Smooth muscle cell (in vitro differentiated cells): ENCODE measurements around the gene UBR2. TPM values are rescaled to one million over a fixed set of nuclear protein-coding genes. Genes with fewer than 3 reads are reported as not detected.

Experiments
- DNase-seq: peaks from one replicate; lab custom pipeline; 2025; ENCODE audit not compliant: unreplicated experiment; lab: John Stamatoyannopoulos, UW
- H2AFZ ChIP-seq: fragments of 200-600 bp; sonication (generic); 2 replicates; pipeline ENCODE4 v1.6.0; 2016; ENCODE audit warnings: antibody characterized with exemption, low read depth, mild to moderate bottlenecking
- H3F3A ChIP-seq: fragments of 200-600 bp; sonication (generic); 2 replicates; pipeline ENCODE4 v1.6.0; 2017; ENCODE audit warnings: antibody characterized with exemption, low read depth
- H3K27ac ChIP-seq: fragments of 200-600 bp; sonication (generic); 2 replicates; pipeline ENCODE4 v1.5.1; 2016; ENCODE audit warnings: low read depth, mild to moderate bottlenecking
- H3K27me3 ChIP-seq: fragments of 200-600 bp; sonication (generic); 2 replicates; pipeline ENCODE4 v1.6.1; 2016; ENCODE audit warnings: low read depth, mild to moderate bottlenecking
- H3K36me3 ChIP-seq: fragments of 200-600 bp; sonication (generic); 2 replicates; pipeline ENCODE4 v1.5.1; 2016; ENCODE audit warnings: low read depth
- H3K4me1 ChIP-seq: fragments of 200-600 bp; sonication (generic); 2 replicates; pipeline ENCODE4 v1.5.1; 2016; ENCODE audit warnings: low read depth
- H3K4me2 ChIP-seq: fragments of 200-600 bp; sonication (generic); 2 replicates; pipeline ENCODE4 v1.6.0; 2016; ENCODE audit warnings: mild to moderate bottlenecking
- H3K4me3 ChIP-seq: fragments of 200-600 bp; sonication (generic); 2 replicates; pipeline ENCODE4 v1.5.1; 2016; ENCODE audit warnings: mild to moderate bottlenecking
- H3K79me2 ChIP-seq: fragments of 200-600 bp; sonication (generic); 2 replicates; pipeline ENCODE4 v1.6.0; 2016; ENCODE audit warnings: low read depth, mild to moderate bottlenecking
- H3K9ac ChIP-seq: fragments of 200-600 bp; sonication (generic); 2 replicates; pipeline ENCODE4 v1.6.0; 2016; ENCODE audit warnings: low read depth
- H3K9me3 ChIP-seq: fragments of 200-600 bp; sonication (generic); replicated peaks from 2 replicates; pipeline ENCODE4 v1.5.1; 2016; ENCODE audit warnings: low read depth
- H4K20me1 ChIP-seq: fragments of 200-600 bp; sonication (generic); 2 replicates; pipeline ENCODE4 v1.6.0; 2016; ENCODE audit warnings: low read depth
- WGBS: methylation state at CpG from one replicate; pipeline ENCODE4 v1.1.7; 2016; ENCODE audit warnings: low lambda C conversion rate; 5-methylcytosine and 5-hydroxymethylcytosine counted together
- polyA plus RNA-seq: library from polyadenylated mRNA; unstranded; fragments of >200 nt; fragmentation: Nextera tagmentation; extraction: Ambion mirVana; gene quantifications from 2 replicates; pipeline ENCODE4 v1.2.1, GENCODE V29; 2016
- total RNA-seq: library from RNA; depleted of rRNA; stranded (reverse); fragments of >200 nt; gene quantifications from 2 replicates; pipeline ENCODE4 v1.2.3, GENCODE V29; 2014
- TF ChIP-seq, protein P1 (sequence below): fragments of 200-600 bp; sonication (generic); IDR thresholded peaks from 2 replicates; pipeline ENCODE4 v1.5.1; 2017; ENCODE audit warnings: borderline replicate concordance, mild to moderate bottlenecking, antibody characterized with exemption; ENCODE audit not compliant: insufficient read depth, poor library complexity, severe bottlenecking

Gene UBR2
- total and polyA plus RNA-seq, 2 experiments from 2014 or later: 8.1 to 22.6 TPM

DNA sequence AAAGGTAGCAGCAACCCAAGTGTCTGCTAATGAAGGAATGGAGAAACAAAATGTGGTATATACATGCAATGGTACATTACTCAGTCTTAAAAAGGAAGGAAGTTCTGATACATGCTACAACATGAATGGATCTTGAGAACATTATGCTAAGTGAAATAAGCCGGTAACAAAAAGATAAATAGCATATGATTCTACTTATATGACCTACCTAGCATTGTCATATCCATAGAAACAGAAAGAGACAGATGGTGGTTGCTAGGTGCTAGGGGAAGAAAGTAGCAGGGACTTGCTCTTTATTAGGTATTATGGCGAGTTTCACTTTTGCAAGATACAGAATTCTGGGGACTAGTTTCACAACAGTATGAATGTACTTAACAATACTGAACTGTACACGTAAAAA lies 46.6 kb downstream of the UBR2 start:
- WGBS: over 99% methylated on average over 3 of the region's 3 CpGs
- no peaks in the 10 kb centered on the region for H3K9me3 ChIP-seq
- DNase-seq: no peak
- no peak overlapping the region for H3K4me2 ChIP-seq
- H3K79me2 ChIP-seq: peaks cover 5% of the 10 kb centered on the region
- no peaks in the 10 kb centered on the region for H3K27me3 ChIP-seq
- TF ChIP-seq, protein P1, sequence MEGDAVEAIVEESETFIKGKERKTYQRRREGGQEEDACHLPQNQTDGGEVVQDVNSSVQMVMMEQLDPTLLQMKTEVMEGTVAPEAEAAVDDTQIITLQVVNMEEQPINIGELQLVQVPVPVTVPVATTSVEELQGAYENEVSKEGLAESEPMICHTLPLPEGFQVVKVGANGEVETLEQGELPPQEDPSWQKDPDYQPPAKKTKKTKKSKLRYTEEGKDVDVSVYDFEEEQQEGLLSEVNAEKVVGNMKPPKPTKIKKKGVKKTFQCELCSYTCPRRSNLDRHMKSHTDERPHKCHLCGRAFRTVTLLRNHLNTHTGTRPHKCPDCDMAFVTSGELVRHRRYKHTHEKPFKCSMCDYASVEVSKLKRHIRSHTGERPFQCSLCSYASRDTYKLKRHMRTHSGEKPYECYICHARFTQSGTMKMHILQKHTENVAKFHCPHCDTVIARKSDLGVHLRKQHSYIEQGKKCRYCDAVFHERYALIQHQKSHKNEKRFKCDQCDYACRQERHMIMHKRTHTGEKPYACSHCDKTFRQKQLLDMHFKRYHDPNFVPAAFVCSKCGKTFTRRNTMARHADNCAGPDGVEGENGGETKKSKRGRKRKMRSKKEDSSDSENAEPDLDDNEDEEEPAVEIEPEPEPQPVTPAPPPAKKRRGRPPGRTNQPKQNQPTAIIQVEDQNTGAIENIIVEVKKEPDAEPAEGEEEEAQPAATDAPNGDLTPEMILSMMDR: no peak
- no peaks in the 10 kb centered on the region for H3F3A ChIP-seq
- H3K4me3 ChIP-seq: no peak overlapping the region
- no peak overlapping the region for H3K27ac ChIP-seq
- H3K36me3 ChIP-seq: peaks cover 12% of the 10 kb centered on the region
- no peaks in the 10 kb centered on the region for H3K4me1 ChIP-seq
- no peak overlapping the region for H2AFZ ChIP-seq
- H3K9ac ChIP-seq: no peak overlapping the region
- no peaks in the 10 kb centered on the region for H4K20me1 ChIP-seq

- TF ChIP-seq, protein P1: no peak
- Histone ChIP-seq H4K20me1 (no peaks in the 10 kb centered on the region), H3F3A (no peaks in the 10 kb centered on the region), H3K9me3 (no peaks in the 10 kb centered on the region), H3K4me2 (no peak overlapping the region), H3K36me3 (peaks cover 10% of the 10 kb centered on the region), H3K27ac (no peak overlapping the region), H3K27me3 (no peaks in the 10 kb centered on the region), H2AFZ (no peak overlapping the region), H3K9ac (no peak overlapping the region), H3K79me2 (no peaks in the 10 kb centered on the region), H3K4me1 (no peaks in the 10 kb centered on the region), H3K4me3 (no peak overlapping the region)
- no peak for DNase-seq
- WGBS: 100% methylated on average over 2 of the region's 2 CpGs
These were observed 51.7 kb downstream of the UBR2 start for GRCh38 chr6:42615518-42615917.

DNA sequence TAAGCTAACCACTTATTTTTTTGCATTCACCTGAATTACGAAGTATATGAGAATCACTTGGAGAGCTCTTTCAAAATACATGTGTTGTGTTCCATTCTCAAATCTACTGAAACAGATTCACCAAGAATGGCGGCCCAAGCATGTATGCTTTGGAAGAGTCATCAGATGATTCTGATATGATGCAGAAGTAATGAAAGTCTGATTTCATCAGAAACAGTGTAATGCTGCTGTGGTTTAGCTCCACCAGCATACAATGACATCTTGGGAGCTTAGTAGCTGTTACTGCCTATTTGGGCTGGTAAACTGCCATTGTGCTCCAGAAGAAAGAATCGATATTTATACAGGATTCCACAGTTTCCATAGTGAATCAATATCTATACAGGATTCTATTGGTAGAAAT lies 52.9 kb downstream of the UBR2 start:
- Histone ChIP-seq H3K27ac (no peak overlapping the region), H3K27me3 (no peaks in the 10 kb centered on the region), H3K36me3 (peaks cover 10% of the 10 kb centered on the region), H3K9ac (no peak overlapping the region), H3K4me2 (no peak overlapping the region), H3K4me1 (no peaks in the 10 kb centered on the region), H4K20me1 (no peaks in the 10 kb centered on the region), H3K79me2 (no peaks in the 10 kb centered on the region), H2AFZ (no peak overlapping the region), H3K4me3 (no peak overlapping the region), H3F3A (no peaks in the 10 kb centered on the region), H3K9me3 (no peaks in the 10 kb centered on the region)
- TF ChIP-seq, protein P1: no peak
- 96% methylated on average over 3 of the region's 3 CpGs for WGBS
- DNase-seq: no peak

- DNase-seq: no peak
- Histone ChIP-seq H3K9ac (no peak overlapping the region), H3K4me2 (no peak overlapping the region), H3F3A (no peaks in the 10 kb centered on the region), H3K79me2 (no peaks in the 10 kb centered on the region), H3K9me3 (no peaks in the 10 kb centered on the region), H3K4me3 (no peak overlapping the region), H3K27ac (no peak overlapping the region), H4K20me1 (no peaks in the 10 kb centered on the region), H3K4me1 (no peaks in the 10 kb centered on the region), H2AFZ (no peak overlapping the region), H3K36me3 (peaks cover 10% of the 10 kb centered on the region), H3K27me3 (no peaks in the 10 kb centered on the region)
- WGBS: 71% methylated on average over 1 of the region's 1 CpG
- TF ChIP-seq, protein P1: no peak
These were observed 54.3 kb downstream of the UBR2 start for GRCh38 chr6:42618105-42618504.
